Activated naive CD8-positive, alpha-beta T cell treated with anti-CD3 and anti-CD28 coated beads for 36 hours (primary cell): ENCODE measurements around the gene OSBPL2. TPM values are rescaled to one million over a fixed set of nuclear protein-coding genes. Genes with fewer than 3 reads are reported as not detected.
A peak's percentile ranks its signal among the peaks of the same experiment; 100 is the strongest.

ENCODE experiments used
- DNase-seq: peaks from one replicate; pipeline ENCODE4 v3.0.0; 2021
- H3K27ac Mint-ChIP-seq: one replicate; pipeline ENCODE4 v1.8.0; 2022; ENCODE audit warnings: mild to moderate bottlenecking, moderate library complexity, mixed read lengths
- H3K27me3 Mint-ChIP-seq: one replicate; pipeline ENCODE4 v1.8.0; 2022; ENCODE audit warnings: mild to moderate bottlenecking, mixed read lengths
- H3K36me3 Mint-ChIP-seq: one replicate; pipeline ENCODE4 v1.8.0; 2021; ENCODE audit warnings: mild to moderate bottlenecking, mixed read lengths
- H3K4me1 Mint-ChIP-seq: one replicate; pipeline ENCODE4 v1.8.0; 2021; ENCODE audit warnings: mixed read lengths
- H3K4me3 Mint-ChIP-seq: one replicate; pipeline ENCODE4 v1.8.0; 2022; ENCODE audit warnings: mild to moderate bottlenecking, moderate library complexity, mixed read lengths
- H3K9me3 Mint-ChIP-seq: one replicate; pipeline ENCODE4 v1.8.0; 2022; ENCODE audit warnings: mixed read lengths
- total RNA-seq, 2 experiments: library from RNA; stranded (reverse); gene quantifications; one replicate each; pipeline ENCODE4 v1.2.3, GENCODE V29; 2021

Gene OSBPL2
- total RNA-seq, 2 experiments from 2014 or later = 19.2 to 20.4 TPM

GRCh38 chr20:62244644-62245108 is 6.4 kb downstream of the OSBPL2 start:
- peak overlapping the region; percentile 29 for H3K27ac Mint-ChIP-seq
- H3K4me1 Mint-ChIP-seq = peaks cover 32% of the 10 kb centered on the region
- H3K36me3 Mint-ChIP-seq = no peaks in the 10 kb centered on the region
- H3K27me3 Mint-ChIP-seq = no peaks in the 10 kb centered on the region
- H3K9me3 Mint-ChIP-seq = no peaks in the 10 kb centered on the region
- no peak for DNase-seq
- no peak overlapping the region for H3K4me3 Mint-ChIP-seq

DNA sequence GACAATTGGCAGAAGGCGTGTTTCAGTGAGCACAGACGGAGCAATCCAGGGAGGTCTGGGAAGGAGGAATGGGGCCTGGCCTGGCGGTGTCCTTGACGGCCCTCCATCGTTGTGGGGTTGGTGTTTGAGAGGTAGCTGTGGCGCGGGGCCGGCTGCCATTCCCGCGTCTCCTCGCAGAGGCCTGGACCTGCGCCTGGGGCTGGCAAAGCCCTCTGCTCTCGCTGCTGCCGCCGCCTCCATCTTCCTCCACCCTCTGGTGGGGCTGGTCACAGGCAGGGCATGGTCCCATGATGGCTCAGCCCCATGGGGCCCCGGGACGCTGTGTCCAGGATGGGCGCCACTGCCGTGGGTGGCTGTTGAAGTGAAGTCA is 7.6 kb downstream of the OSBPL2 start:
- Mint-ChIP-seq H3K9me3 (no peaks in the 10 kb centered on the region), H3K4me1 (peaks cover 29% of the 10 kb centered on the region), H3K27me3 (no peaks in the 10 kb centered on the region), H3K27ac (no peak overlapping the region), H3K36me3 (no peaks in the 10 kb centered on the region), H3K4me3 (no peak overlapping the region)
- no peak for DNase-seq

DNA sequence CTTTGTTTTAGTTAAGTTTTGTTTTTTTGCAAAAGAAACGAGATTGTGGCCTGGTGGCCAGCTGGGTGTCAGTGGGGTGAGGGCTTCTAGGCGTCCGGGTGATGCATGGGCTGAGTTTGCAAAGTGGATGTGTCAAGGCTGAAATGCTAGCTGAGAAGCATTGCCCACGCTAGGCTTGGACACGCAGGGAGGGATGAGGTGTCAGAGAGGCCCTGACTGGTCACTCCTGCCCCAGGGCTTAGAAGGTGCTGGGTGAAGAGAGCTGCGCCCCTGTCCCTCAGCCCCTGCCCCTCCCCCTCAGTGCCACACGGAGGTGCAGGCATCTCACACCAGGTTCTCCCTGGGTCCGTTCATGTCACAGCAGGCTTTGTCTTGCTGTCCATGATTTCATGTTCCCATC is 8.1 kb downstream of the OSBPL2 start:
- H3K36me3 Mint-ChIP-seq = no peaks in the 10 kb centered on the region
- peaks cover 28% of the 10 kb centered on the region for H3K4me1 Mint-ChIP-seq
- no peak overlapping the region for H3K4me3 Mint-ChIP-seq
- no peak for DNase-seq
- no peaks in the 10 kb centered on the region for H3K27me3 Mint-ChIP-seq
- H3K9me3 Mint-ChIP-seq = no peaks in the 10 kb centered on the region
- no peak overlapping the region for H3K27ac Mint-ChIP-seq

- Mint-ChIP-seq H3K36me3 (no peaks in the 10 kb centered on the region), H3K9me3 (no peaks in the 10 kb centered on the region), H3K27me3 (no peaks in the 10 kb centered on the region), H3K4me1 (peaks cover 22% of the 10 kb centered on the region), H3K27ac (no peak overlapping the region), H3K4me3 (no peak overlapping the region)
- no peak for DNase-seq
These were observed 8.7 kb downstream of the OSBPL2 start for GRCh38 chr20:62246872-62247652.

- no peaks in the 10 kb centered on the region for H3K27me3 Mint-ChIP-seq
- H3K27ac Mint-ChIP-seq = no peak overlapping the region
- H3K9me3 Mint-ChIP-seq = no peaks in the 10 kb centered on the region
- H3K4me1 Mint-ChIP-seq = peaks cover 17% of the 10 kb centered on the region
- DNase-seq = no peak
- peaks cover 1% of the 10 kb centered on the region for H3K36me3 Mint-ChIP-seq
- no peak overlapping the region for H3K4me3 Mint-ChIP-seq
These were observed 10.7 kb downstream of the OSBPL2 start for GRCh38 chr20:62248890-62249560.

GRCh38 chr20:62252342-62252966 is 14.1 kb downstream of the OSBPL2 start:
- H3K36me3 Mint-ChIP-seq = peaks cover 1% of the 10 kb centered on the region
- H3K27ac Mint-ChIP-seq = no peak overlapping the region
- no peak for DNase-seq
- no peaks in the 10 kb centered on the region for H3K9me3 Mint-ChIP-seq
- H3K27me3 Mint-ChIP-seq = no peaks in the 10 kb centered on the region
- no peak overlapping the region for H3K4me3 Mint-ChIP-seq
- peaks cover 10% of the 10 kb centered on the region for H3K4me1 Mint-ChIP-seq

DNA sequence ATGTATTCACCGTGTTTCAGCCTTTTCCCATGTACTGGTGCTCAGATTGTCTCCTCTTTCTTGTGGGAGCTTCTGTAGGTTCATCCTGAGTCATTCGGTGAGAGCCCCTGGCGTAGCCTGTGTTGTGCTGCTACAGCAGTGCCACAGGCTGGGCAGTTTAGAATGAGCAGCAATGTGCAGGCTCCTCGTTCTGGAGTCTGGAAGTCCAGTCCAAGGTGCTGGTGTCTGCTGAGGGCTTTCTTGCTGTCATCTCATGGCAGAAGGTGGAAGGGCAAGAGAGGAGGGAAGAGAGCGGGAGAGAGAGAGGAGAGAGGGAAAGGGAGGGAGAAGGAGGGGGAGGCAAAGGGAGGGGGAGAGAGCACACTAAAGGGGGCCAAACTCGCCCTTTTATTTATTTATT is 15.1 kb downstream of the OSBPL2 start:
- H3K9me3 Mint-ChIP-seq = no peaks in the 10 kb centered on the region
- peaks cover 10% of the 10 kb centered on the region for H3K4me1 Mint-ChIP-seq
- no peak for DNase-seq
- no peak overlapping the region for H3K4me3 Mint-ChIP-seq
- peaks cover 1% of the 10 kb centered on the region for H3K36me3 Mint-ChIP-seq
- H3K27me3 Mint-ChIP-seq = no peaks in the 10 kb centered on the region
- H3K27ac Mint-ChIP-seq = no peak overlapping the region

DNA sequence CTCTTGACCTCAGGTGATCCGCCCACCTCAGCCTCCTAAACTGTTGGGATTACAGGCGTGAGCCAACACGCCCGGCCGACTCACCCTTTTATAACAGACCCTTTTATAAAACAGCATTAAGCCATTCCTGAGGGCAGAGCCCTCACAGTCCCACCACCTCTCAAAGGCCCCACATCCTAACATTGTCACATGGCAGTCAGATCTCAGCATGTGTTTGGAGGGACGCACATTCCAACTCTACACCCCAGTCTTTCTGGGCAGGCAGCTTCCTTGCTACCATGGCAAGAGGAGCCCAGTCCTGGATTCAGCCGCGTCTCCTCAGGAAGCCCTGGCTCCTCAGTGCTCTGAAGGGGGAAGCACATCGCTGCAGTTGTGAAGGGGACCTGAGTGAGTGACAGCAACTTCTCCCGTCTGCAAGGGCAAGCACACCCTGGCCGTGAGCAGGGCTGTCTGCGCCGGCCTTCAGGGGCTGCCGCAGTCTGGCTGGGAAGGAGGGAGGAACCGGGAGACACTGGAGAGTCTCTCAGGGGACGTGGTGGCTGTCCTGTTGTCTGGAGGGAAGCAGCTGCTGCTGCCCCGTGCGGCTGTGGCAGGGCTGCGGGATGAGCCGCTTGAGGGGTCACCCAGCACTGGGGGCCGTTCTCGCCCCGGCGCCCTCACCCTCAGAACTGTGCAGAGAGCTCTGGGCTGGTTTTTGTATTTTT is 15.9 kb downstream of the OSBPL2 start:
- DNase-seq = no peak
- Mint-ChIP-seq H3K36me3 (peaks cover 1% of the 10 kb centered on the region), H3K4me3 (no peak overlapping the region)

DNA sequence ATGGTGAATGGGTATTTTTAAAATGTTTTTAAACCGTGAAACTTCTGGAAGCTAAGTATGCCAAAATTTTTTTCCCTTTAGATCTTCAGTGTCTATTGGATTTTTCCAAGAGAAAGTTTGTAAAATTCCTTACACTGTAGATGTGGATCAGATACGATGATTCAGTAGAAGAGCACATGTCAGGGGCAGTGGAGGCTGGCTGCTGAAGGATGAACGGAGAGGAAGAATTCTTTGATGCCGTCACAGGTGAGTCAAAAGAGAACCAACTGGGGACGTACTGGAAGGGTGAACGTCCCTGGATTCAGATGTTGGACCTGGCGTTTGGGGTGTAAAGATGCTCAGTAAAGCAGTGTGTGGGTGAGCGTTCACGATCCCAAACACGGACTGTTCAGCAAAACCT is 17.7 kb downstream of the OSBPL2 start:
- Mint-ChIP-seq H3K9me3 (no peaks in the 10 kb centered on the region), H3K4me1 (peaks cover 8% of the 10 kb centered on the region), H3K27ac (no peak overlapping the region), H3K27me3 (no peaks in the 10 kb centered on the region), H3K36me3 (peaks cover 1% of the 10 kb centered on the region), H3K4me3 (no peak overlapping the region)
- no peak for DNase-seq

More for the DNA sequence above, 15.9 kb downstream of the OSBPL2 start:
- H3K27ac Mint-ChIP-seq = no peak overlapping the region
- H3K27me3 Mint-ChIP-seq = no peaks in the 10 kb centered on the region
- H3K9me3 Mint-ChIP-seq = no peaks in the 10 kb centered on the region
- H3K4me1 Mint-ChIP-seq = peaks cover 10% of the 10 kb centered on the region

DNA sequence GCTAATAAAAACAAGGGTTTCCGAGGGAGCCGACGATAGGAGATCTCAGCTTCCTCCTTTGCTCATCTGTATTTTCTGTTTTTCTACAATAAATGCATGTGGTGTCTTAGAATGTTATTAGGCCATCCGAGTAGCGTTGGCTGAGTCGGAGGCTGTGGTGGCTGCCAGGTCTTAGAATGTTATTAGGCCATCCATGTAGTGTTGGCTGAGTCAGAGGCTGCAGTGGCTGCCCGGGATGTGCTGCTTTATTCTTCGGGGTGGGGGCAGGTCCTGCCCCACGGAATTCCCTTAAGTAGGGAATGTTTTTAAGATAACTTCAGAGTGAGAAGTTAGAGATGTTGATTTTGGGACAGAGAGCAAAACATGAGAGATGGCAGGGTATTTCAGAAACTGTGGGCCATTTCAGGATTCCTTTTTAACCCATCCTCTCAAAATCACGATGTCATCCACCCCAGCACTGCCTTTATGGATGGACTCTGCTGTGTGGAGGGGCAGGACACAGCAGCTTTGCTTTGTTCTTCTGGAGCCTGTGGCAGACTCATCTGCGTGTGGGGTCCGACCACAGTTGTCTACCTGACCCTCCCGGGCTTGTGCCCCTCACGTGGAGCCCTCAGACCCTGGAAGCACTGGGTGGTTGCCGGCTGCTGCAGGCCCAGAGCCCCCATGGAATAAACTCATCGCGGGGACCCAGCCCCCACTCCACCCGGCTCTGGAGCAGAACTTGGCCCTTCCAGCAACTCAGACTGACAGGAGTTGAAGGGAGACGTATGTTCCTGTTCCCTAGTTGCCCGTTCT is 20.4 kb downstream of the OSBPL2 start:
- no peak for DNase-seq
- H3K27me3 Mint-ChIP-seq = no peaks in the 10 kb centered on the region
- H3K36me3 Mint-ChIP-seq = no peaks in the 10 kb centered on the region
- H3K27ac Mint-ChIP-seq = no peak overlapping the region
- no peak overlapping the region for H3K4me3 Mint-ChIP-seq
- peaks cover 8% of the 10 kb centered on the region for H3K4me1 Mint-ChIP-seq
- H3K9me3 Mint-ChIP-seq = no peaks in the 10 kb centered on the region

- Mint-ChIP-seq H3K4me1 (peaks cover 3% of the 10 kb centered on the region), H3K9me3 (no peaks in the 10 kb centered on the region), H3K27ac (no peak overlapping the region), H3K4me3 (no peak overlapping the region), H3K36me3 (no peaks in the 10 kb centered on the region), H3K27me3 (no peaks in the 10 kb centered on the region)
- DNase-seq = no peak
These were observed 20.9 kb downstream of the OSBPL2 start for GRCh38 chr20:62259294-62259565.

- Mint-ChIP-seq H3K36me3 (peaks cover 11% of the 10 kb centered on the region), H3K4me3 (no peak overlapping the region), H3K27ac (no peak overlapping the region), H3K4me1 (no peaks in the 10 kb centered on the region), H3K9me3 (no peaks in the 10 kb centered on the region), H3K27me3 (no peaks in the 10 kb centered on the region)
- DNase-seq = no peak
These were observed 23.7 kb downstream of the OSBPL2 start for GRCh38 chr20:62262064-62262463.

DNA sequence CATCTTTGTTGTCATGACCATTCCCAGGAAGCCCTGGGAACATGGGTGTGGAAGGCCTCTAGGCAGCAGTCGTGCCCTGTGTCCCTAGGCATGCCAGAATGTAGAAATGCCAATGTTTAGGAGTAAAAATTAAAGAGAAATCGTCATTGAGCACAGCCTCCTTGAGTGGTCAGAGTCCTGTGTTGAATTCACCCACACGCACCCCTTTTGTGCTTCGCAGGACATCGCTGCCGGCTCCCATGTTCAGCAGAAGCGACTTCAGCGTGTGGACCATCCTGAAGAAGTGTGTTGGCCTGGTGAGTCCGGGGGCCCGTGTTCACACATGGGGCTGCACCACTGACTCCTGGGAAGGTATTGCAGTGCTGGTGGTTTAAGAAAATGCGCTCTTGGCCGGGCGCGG is 25.1 kb downstream of the OSBPL2 start:
- Mint-ChIP-seq H3K4me1 (no peaks in the 10 kb centered on the region), H3K4me3 (no peak overlapping the region), H3K36me3 (peaks cover 11% of the 10 kb centered on the region), H3K27ac (no peak overlapping the region), H3K9me3 (no peaks in the 10 kb centered on the region), H3K27me3 (no peaks in the 10 kb centered on the region)
- no peak for DNase-seq

DNA sequence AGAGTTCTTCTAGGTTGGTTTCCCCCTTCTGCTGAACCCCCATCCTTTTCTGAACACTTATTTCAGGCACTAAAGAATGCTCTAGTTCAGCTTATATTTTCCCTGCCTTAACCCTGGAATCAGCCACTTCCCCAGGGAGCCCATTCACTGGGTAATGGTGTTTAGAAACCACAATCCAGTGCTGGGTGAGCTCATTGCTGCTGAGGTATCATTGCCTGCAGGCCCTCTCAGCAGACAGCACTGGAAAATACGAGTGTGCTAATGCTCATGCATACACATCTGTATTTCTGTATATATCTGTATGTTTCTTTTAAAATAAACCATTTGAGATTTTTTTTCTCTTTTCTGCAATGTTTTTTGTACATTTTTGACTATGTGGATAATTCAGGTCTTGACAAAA is 27.0 kb downstream of the OSBPL2 start:
- H3K4me3 Mint-ChIP-seq = no peak overlapping the region
- no peak overlapping the region for H3K27ac Mint-ChIP-seq
- H3K27me3 Mint-ChIP-seq = no peaks in the 10 kb centered on the region
- DNase-seq = no peak
- H3K4me1 Mint-ChIP-seq = no peaks in the 10 kb centered on the region
- peaks cover 11% of the 10 kb centered on the region for H3K36me3 Mint-ChIP-seq
- H3K9me3 Mint-ChIP-seq = no peaks in the 10 kb centered on the region

GRCh38 chr20:62266340-62266739 is 28.0 kb downstream of the OSBPL2 start:
- no peak for DNase-seq
- Mint-ChIP-seq H3K4me1 (no peaks in the 10 kb centered on the region), H3K27me3 (no peaks in the 10 kb centered on the region), H3K36me3 (peaks cover 11% of the 10 kb centered on the region), H3K4me3 (no peak overlapping the region), H3K27ac (no peak overlapping the region), H3K9me3 (no peaks in the 10 kb centered on the region)
